ENCODE results near the gene AGBL4.

Gene AGBL4

DNA sequence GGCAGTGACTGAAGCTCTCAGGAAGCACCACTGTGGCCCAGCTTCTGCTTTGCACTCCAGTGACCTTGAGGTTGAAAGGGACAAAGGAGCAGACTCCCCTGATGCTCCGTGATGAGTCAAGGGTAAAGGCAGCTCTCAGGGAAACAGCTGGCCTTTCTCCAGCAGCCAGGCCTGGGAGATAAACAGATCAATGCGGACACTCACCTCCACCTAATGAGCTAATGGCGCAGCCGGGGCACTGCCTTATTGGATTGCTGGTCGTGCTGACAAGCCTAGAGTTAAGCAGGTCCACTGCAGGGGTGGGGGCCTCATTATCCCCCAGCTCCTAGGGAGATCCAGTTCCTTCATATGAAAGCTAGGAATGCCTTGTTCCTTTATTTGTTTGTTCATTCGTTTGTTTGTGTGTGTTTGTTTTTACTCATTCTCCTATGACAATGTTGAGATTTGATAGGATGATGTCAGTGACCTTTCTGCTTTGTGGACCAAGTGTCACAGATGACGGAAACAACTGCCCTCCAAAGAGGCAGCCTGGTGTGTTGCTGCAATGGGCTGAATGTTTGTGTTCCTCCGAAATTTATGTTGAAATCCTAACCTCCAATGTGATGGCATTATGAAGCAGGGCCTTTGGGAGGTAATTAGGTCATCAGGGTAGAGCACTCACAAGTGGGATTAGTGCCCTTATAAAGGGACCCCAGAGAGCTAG lies 1105.7 kb downstream of the AGBL4 start:
- FAIRE-seq (no peak), DNase-seq (ENCODE audit: insufficient read length, low spot score) (no peak)
- TF ChIP-seq POLR2A (IDR thresholded peaks at IDR 0.05; ENCODE audit: low read depth, low read length) (no peak), TAF1 (IDR thresholded peaks at IDR 0.05; ENCODE audit: low read depth, low read length) (no peak), POU2F2 (IDR thresholded peaks at IDR 0.05; ENCODE audit: low read depth, low read length) (no peak), SPI1 (IDR thresholded peaks at IDR 0.05; ENCODE audit: low read depth, low read length) (no peak), PAX5 (IDR thresholded peaks at IDR 0.05; ENCODE audit: insufficient read depth, low read length, severe bottlenecking) (no peak), POLR2AphosphoS5 (IDR thresholded peaks at IDR 0.05; ENCODE audit: low read depth, low read length) (no peak)

GRCh38 chr1:48917070-48917454 lies 1106.7 kb downstream of the AGBL4 start:
- FAIRE-seq: no peak
- TF ChIP-seq TAF1 (IDR thresholded peaks at IDR 0.05; ENCODE audit: low read depth, low read length) (no peak), POLR2AphosphoS5 (IDR thresholded peaks at IDR 0.05; ENCODE audit: low read depth, low read length) (no peak), POU2F2 (IDR thresholded peaks at IDR 0.05; ENCODE audit: low read depth, low read length) (no peak), PAX5 (IDR thresholded peaks at IDR 0.05; ENCODE audit: insufficient read depth, low read length, severe bottlenecking) (no peak), SPI1 (IDR thresholded peaks at IDR 0.05; ENCODE audit: low read depth, low read length) (no peak), POLR2A (IDR thresholded peaks at IDR 0.05; ENCODE audit: low read depth, low read length) (no peak)

DNA sequence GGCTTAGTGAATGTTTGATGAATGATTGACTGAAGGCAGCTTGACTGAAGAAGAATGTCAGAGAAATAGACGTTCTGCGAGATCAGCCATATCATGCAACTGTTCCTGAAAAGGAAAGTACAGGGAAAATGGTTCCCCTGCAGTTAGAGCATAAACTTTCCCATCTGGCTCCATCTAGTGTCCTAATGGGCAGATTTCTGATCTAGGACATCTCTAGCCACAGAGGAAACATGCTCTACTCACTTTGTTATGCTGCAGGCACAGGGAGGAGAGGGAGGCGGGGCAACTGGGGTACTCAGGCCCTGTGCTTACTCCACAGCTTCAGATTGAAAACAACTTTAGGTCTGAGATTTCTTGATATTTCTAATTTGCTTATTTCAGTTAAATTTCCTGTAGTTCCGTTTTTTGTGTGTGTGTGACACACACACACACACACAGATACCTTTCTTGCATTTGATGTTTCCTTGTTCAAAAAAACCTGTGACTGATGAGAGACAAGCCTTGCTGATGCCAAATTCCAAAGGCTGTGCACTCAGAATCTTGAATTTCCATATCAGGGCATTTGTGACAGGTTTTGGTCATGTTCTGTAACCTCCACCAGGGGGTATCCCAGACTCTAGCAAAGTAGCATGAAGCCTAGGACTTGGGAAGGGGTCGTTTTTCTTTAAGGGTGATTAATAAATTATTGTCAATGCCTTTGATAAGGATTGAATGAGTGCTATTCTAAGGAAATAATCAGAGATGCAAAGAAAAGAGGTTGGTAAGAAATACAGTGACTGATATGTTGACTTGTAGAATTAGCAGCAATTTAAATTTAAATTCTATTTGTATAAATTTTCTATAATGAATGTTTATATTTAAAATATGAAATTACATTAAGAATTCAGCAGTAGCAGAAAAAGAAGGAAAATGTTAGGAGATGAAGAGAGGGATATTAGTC lies 1107.4 kb downstream of the AGBL4 start:
- DNase-seq (ENCODE audit: insufficient read length, low spot score) (no peak), FAIRE-seq (no peak)
- TF ChIP-seq POLR2AphosphoS5 (IDR thresholded peaks at IDR 0.05; ENCODE audit: low read depth, low read length) (no peak), TAF1 (IDR thresholded peaks at IDR 0.05; ENCODE audit: low read depth, low read length) (no peak), POU2F2 (IDR thresholded peaks at IDR 0.05; ENCODE audit: low read depth, low read length) (no peak), PAX5 (IDR thresholded peaks at IDR 0.05; ENCODE audit: insufficient read depth, low read length, severe bottlenecking) (no peak), POLR2A (IDR thresholded peaks at IDR 0.05; ENCODE audit: low read depth, low read length) (no peak), SPI1 (IDR thresholded peaks at IDR 0.05; ENCODE audit: low read depth, low read length) (no peak)

More at GRCh38 chr1:48917070-48917454, 1106.7 kb downstream of the AGBL4 start:
- DNase-seq (ENCODE audit: insufficient read length, low spot score): no peak

GRCh38 chr1:48908606-48909005 lies 1115.1 kb downstream of the AGBL4 start:
- FAIRE-seq (no peak), DNase-seq (ENCODE audit: insufficient read length, low spot score) (no peak)
- no peak for TF ChIP-seq POU2F2 (IDR thresholded peaks at IDR 0.05; ENCODE audit: low read depth, low read length)
- TF ChIP-seq POLR2A (IDR thresholded peaks at IDR 0.05; ENCODE audit: low read depth, low read length): no peak
- no peak for TF ChIP-seq PAX5 (IDR thresholded peaks at IDR 0.05; ENCODE audit: insufficient read depth, low read length, severe bottlenecking)
- TF ChIP-seq TAF1 (IDR thresholded peaks at IDR 0.05; ENCODE audit: low read depth, low read length): no peak
- TF ChIP-seq POLR2AphosphoS5 (IDR thresholded peaks at IDR 0.05; ENCODE audit: low read depth, low read length): no peak
- no peak for TF ChIP-seq SPI1 (IDR thresholded peaks at IDR 0.05; ENCODE audit: low read depth, low read length)

GRCh38 chr1:48906729-48907128 lies 1117.0 kb downstream of the AGBL4 start:
- TF ChIP-seq TAF1 (IDR thresholded peaks at IDR 0.05; ENCODE audit: low read depth, low read length) (no peak), POLR2A (IDR thresholded peaks at IDR 0.05; ENCODE audit: low read depth, low read length) (no peak)
- FAIRE-seq (no peak), DNase-seq (ENCODE audit: insufficient read length, low spot score) (no peak)

GRCh38 chr1:48906164-48906563 lies 1117.6 kb downstream of the AGBL4 start:
- no peak for DNase-seq (ENCODE audit: insufficient read length, low spot score)
- TF ChIP-seq POLR2A (IDR thresholded peaks at IDR 0.05; ENCODE audit: low read depth, low read length): no peak
- TF ChIP-seq POLR2AphosphoS5 (IDR thresholded peaks at IDR 0.05; ENCODE audit: low read depth, low read length): no peak
- no peak for TF ChIP-seq POU2F2 (IDR thresholded peaks at IDR 0.05; ENCODE audit: low read depth, low read length)
- TF ChIP-seq TAF1 (IDR thresholded peaks at IDR 0.05; ENCODE audit: low read depth, low read length): no peak
- no peak for TF ChIP-seq PAX5 (IDR thresholded peaks at IDR 0.05; ENCODE audit: insufficient read depth, low read length, severe bottlenecking)
- no peak for TF ChIP-seq SPI1 (IDR thresholded peaks at IDR 0.05; ENCODE audit: low read depth, low read length)
- FAIRE-seq: no peak

DNA sequence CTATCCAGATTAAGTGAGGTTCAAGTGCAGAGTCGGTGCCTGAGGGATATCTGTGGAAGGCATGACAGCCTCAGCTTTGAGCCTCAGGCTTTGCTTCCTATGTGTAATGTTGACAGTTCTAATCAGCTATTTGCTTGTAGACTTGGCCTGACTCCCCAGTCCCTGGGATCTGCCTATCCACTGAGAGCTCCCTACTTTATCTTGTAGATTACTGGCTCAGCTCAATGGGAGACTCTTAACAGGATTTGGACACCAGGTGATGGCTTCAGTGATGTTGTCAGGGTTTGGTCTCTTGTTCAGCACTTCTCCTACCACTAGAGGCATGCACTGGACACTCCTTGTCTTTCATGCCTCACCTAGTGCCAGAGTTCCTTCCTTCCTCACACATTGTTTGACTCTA lies 1120.5 kb downstream of the AGBL4 start:
- no peak for DNase-seq (ENCODE audit: insufficient read length, low spot score)
- no peak for FAIRE-seq
- TF ChIP-seq TAF1 (IDR thresholded peaks at IDR 0.05; ENCODE audit: low read depth, low read length): no peak
- no peak for TF ChIP-seq POLR2A (IDR thresholded peaks at IDR 0.05; ENCODE audit: low read depth, low read length)

DNA sequence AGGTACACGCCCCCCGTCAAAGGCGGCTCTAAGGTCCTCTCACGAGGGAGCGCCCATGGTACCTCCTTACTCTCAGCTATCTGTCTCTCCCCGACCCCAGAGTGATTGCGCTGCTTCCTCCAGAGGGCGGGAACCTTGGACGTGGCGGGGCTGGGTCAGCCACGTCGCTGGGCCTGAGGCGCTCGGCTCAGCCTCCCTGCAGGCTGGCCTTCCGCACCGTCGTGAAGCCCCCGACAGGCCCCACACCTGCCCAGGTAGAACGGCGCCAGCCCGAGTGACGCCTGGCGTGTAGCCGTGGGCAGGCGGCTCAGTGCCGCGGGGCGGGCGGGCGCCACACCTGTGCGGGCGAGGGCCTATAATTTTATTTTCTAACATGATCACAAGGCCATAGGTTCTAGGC lies 1124.9 kb downstream of the AGBL4 start:
- no peak for TF ChIP-seq POU2F2 (IDR thresholded peaks at IDR 0.05; ENCODE audit: low read depth, low read length)
- no peak for TF ChIP-seq POLR2A (IDR thresholded peaks at IDR 0.05; ENCODE audit: low read depth, low read length)
- TF ChIP-seq POLR2AphosphoS5 (IDR thresholded peaks at IDR 0.05; ENCODE audit: low read depth, low read length): no peak
- no peak for FAIRE-seq

GRCh38 chr1:48889615-48890014 lies 1134.1 kb downstream of the AGBL4 start:
- TF ChIP-seq POLR2AphosphoS5 (IDR thresholded peaks at IDR 0.05; ENCODE audit: low read depth, low read length): no peak
- no peak for TF ChIP-seq PAX5 (IDR thresholded peaks at IDR 0.05; ENCODE audit: insufficient read depth, low read length, severe bottlenecking)
- no peak for TF ChIP-seq SPI1 (IDR thresholded peaks at IDR 0.05; ENCODE audit: low read depth, low read length)
- no peak for TF ChIP-seq POU2F2 (IDR thresholded peaks at IDR 0.05; ENCODE audit: low read depth, low read length)
- no peak for TF ChIP-seq POLR2A (IDR thresholded peaks at IDR 0.05; ENCODE audit: low read depth, low read length)
- FAIRE-seq (no peak), DNase-seq (ENCODE audit: insufficient read length, low spot score) (no peak)

More for the DNA sequence above, 1124.9 kb downstream of the AGBL4 start:
- no peak for DNase-seq (ENCODE audit: insufficient read length, low spot score)

DNA sequence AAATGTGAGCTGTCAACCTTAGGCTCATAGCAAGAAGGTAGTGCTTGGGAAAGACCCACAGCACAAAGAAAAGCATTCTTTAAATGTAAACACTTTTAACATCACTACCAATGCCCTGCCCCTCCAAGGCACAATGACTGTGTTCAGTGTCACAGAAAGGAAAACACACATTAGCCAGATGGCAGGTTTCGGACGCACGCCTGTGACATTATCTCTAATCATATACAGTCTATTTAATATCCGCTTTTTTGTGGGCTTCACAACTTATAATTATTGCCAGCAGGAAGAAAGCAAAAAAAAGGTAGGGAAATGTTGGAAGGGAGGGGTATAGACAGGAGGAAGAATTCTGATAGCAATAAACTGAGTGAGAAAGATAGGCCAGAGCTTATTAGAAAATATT lies 1134.7 kb downstream of the AGBL4 start:
- FAIRE-seq (no peak), DNase-seq (ENCODE audit: insufficient read length, low spot score) (no peak)
- TF ChIP-seq PAX5 (IDR thresholded peaks at IDR 0.05; ENCODE audit: insufficient read depth, low read length, severe bottlenecking): no peak
- no peak for TF ChIP-seq POU2F2 (IDR thresholded peaks at IDR 0.05; ENCODE audit: low read depth, low read length)
- no peak for TF ChIP-seq SPI1 (IDR thresholded peaks at IDR 0.05; ENCODE audit: low read depth, low read length)
- TF ChIP-seq POLR2AphosphoS5 (IDR thresholded peaks at IDR 0.05; ENCODE audit: low read depth, low read length): no peak
- TF ChIP-seq TAF1 (IDR thresholded peaks at IDR 0.05; ENCODE audit: low read depth, low read length): no peak
- no peak for TF ChIP-seq POLR2A (IDR thresholded peaks at IDR 0.05; ENCODE audit: low read depth, low read length)
